CD14-positive monocyte (primary cell): Measurements from ENCODE around the gene TM9SF3. TPM values are rescaled to one million over a fixed set of nuclear protein-coding genes. Genes with fewer than 3 reads are reported as not detected.

ENCODE experiments used
- DNase-seq, 3 donors: peaks; one replicate each; pipeline ENCODE4 v3.0.0-alpha.2; 2011 to 2022
- H2AFZ ChIP-seq: 2 replicates; pipeline ENCODE4 v1.6.0; 2012; ENCODE audit warnings: mild to moderate bottlenecking, low read depth, low read length, inconsistent platforms; ENCODE audit not compliant: insufficient read depth, poor library complexity, severe bottlenecking
- H3K27ac ChIP-seq, 2 donors: 1 replicate in 1 of 2; 2 replicates in 1 of 2; pipeline ENCODE4 v1.5.1; 2012 to 2013; ENCODE audit warnings: low read length in 2 of 2, control low read depth in 1 of 2, inconsistent platforms in 1 of 2, low read depth in 1 of 2, mild to moderate bottlenecking in 1 of 2
- H3K27me3 ChIP-seq, 2 donors: one replicate each; pipeline versions ENCODE4 v1.6.0 to v1.6.1; 2011 to 2013; ENCODE audit warnings: low read length in 2 of 2; ENCODE audit not compliant: control insufficient read depth in 2 of 2, insufficient read depth in 2 of 2
- H3K36me3 ChIP-seq, 2 donors: replicated peaks in 1 of 2; 1 replicate in 1 of 2; 2 replicates in 1 of 2; pipeline versions ENCODE4 v1.5.1 to v1.6.1; 2012 to 2013; ENCODE audit warnings: low read length in 2 of 2, control low read depth in 1 of 2, inconsistent platforms in 1 of 2, mild to moderate bottlenecking in 1 of 2; ENCODE audit not compliant: insufficient read depth in 2 of 2, control insufficient read depth in 1 of 2
- H3K4me1 ChIP-seq, 2 donors: 1 replicate in 1 of 2; 2 replicates in 1 of 2; pipeline versions ENCODE4 v1.5.1 to v1.6.1; 2012 to 2013; ENCODE audit warnings: low read length in 2 of 2, control low read depth in 1 of 2, inconsistent platforms in 1 of 2, mild to moderate bottlenecking in 1 of 2, moderate library complexity in 1 of 2; ENCODE audit not compliant: insufficient read depth in 2 of 2, control insufficient read depth in 1 of 2
- H3K4me2 ChIP-seq: replicated peaks from 2 replicates; pipeline ENCODE3; 2012; ENCODE audit warnings: low read length, moderate library complexity, mild to moderate bottlenecking; ENCODE audit not compliant: poor library complexity, severe bottlenecking; ENCODE audit errors: extremely low read depth
- H3K4me3 ChIP-seq, 3 experiments: fragments of 200-600 bp in 1 of 3; sonication (generic) in 1 of 3; replicated peaks in 1 of 3; 1 replicate in 2 of 3; 2 replicates in 1 of 3; pipeline ENCODE4 v1.5.1; 2011 to 2013; ENCODE audit warnings: low read length in 3 of 3, mild to moderate bottlenecking in 3 of 3, control low read depth in 2 of 3, low read depth in 2 of 3, inconsistent platforms in 1 of 3, moderate library complexity in 1 of 3
- H3K79me2 ChIP-seq: 2 replicates; pipeline ENCODE4 v1.6.0; 2012; ENCODE audit warnings: mild to moderate bottlenecking, control low read depth, inconsistent platforms, low read length, moderate library complexity; ENCODE audit not compliant: insufficient read depth
- H3K9ac ChIP-seq: 2 replicates; pipeline ENCODE4 v1.6.0; 2017; ENCODE audit warnings: low read length, mild to moderate bottlenecking; ENCODE audit not compliant: insufficient read depth, poor library complexity, severe bottlenecking
- H3K9me3 ChIP-seq, 2 donors: replicated peaks in 1 of 2; 1 replicate in 1 of 2; 2 replicates in 1 of 2; pipeline versions ENCODE4 v1.5.1 to v1.6.1; 2012 to 2013; ENCODE audit warnings: low read length in 2 of 2, control low read depth in 1 of 2; ENCODE audit not compliant: control insufficient read depth in 1 of 2, insufficient read depth in 1 of 2
- H4K20me1 ChIP-seq: 2 replicates; pipeline ENCODE4 v1.6.0; 2012; ENCODE audit warnings: mild to moderate bottlenecking, low read length, control low read depth, moderate library complexity; ENCODE audit not compliant: insufficient read depth
- H3K27ac Mint-ChIP-seq, 7 donors: one replicate each; pipeline ENCODE4 v1.8.0; 2020; ENCODE audit warnings: mild to moderate bottlenecking in 7 of 7, mixed read lengths in 7 of 7, moderate library complexity in 6 of 7, inconsistent platforms in 2 of 7
- H3K27me3 Mint-ChIP-seq, 3 donors: one replicate each; pipeline ENCODE4 v1.8.0; 2021 to 2022; ENCODE audit warnings: low read depth in 3 of 3, mild to moderate bottlenecking in 3 of 3, mixed read lengths in 3 of 3, moderate library complexity in 3 of 3, inconsistent platforms in 1 of 3
- H3K36me3 Mint-ChIP-seq, 2 donors: one replicate each; pipeline ENCODE4 v1.8.0; 2020; ENCODE audit warnings: mixed read lengths in 2 of 2, inconsistent platforms in 1 of 2, mild to moderate bottlenecking in 1 of 2
- H3K4me1 Mint-ChIP-seq: one replicate; pipeline ENCODE4 v1.8.0; 2020; ENCODE audit warnings: mild to moderate bottlenecking, mixed read lengths
- H3K4me3 Mint-ChIP-seq, 2 donors: one replicate each; pipeline ENCODE4 v1.8.0; 2020; ENCODE audit warnings: mild to moderate bottlenecking in 2 of 2, mixed read lengths in 2 of 2, moderate library complexity in 1 of 2
- H3K9me3 Mint-ChIP-seq, 7 donors: one replicate each; pipeline ENCODE4 v1.8.0; 2020 to 2022; ENCODE audit warnings: mixed read lengths in 7 of 7, mild to moderate bottlenecking in 6 of 7, moderate library complexity in 6 of 7, inconsistent platforms in 2 of 7
- CTCF ChIP-seq: fragments of 200-600 bp; IDR thresholded peaks from one replicate; pipeline ENCODE4 v1.8.0; 2022; ENCODE audit warnings: antibody characterized with exemption, mild to moderate bottlenecking
- WGBS: methylation state at CpG from one replicate; pipeline ENCODE4 v1.1.5; 2013; ENCODE audit warnings: missing lambda C conversion rate; ENCODE audit not compliant: insufficient coverage; 5-methylcytosine and 5-hydroxymethylcytosine counted together
- intact Hi-C, 2 donors: fragments of 100-400 bp; cut with micrococcal nuclease; formaldehyde crosslinking; loops; one replicate each; pipeline versions ENCODE4 v1.15.0 to v1.15.1; 2023
- polyA plus RNA-seq, 3 donors: library from polyadenylated mRNA; depleted of rRNA in 1 of 3; unstranded in 2 of 3; stranded (reverse) in 1 of 3; fragments of 300-500 nt in 2 of 3; fragments of >200 nt in 1 of 3; fragmentation: Illumina TruSeq in 2 of 3; gene quantifications; 1 replicate in 2 of 3; 2 replicates in 1 of 3; pipeline ENCODE4 v1.2.3, GENCODE V29; 2012 to 2021

The TM9SF3 gene
- polyA plus RNA-seq, 3 donors: 23.9 to 67.1 (median 59.9) TPM

DNA sequence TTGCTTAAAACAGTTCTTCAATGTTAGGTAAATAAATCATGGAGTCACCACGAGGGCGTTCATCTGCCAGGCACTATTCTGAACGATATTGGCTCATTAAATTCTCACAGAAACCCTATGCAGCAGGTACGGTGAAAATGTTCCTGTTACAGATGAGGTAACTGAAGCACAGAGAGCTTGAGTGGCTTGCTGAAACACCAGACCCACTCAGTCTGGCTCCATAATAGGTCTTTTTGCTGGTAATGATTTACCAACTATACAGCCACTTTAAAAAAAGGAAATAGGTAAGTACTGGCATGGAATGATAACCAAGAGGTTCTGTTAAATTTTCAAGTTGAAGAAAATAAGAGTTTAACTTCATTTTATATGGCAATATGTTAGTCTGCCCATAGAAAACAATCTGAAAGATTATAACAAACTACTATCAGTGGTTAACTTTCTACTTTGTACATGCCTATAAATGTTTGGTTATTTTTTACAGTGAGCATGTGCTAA lies 1.3 kb upstream of the TM9SF3 start:
- Histone ChIP-seq H3K9me3 (no peaks in the 10 kb centered on the region), H3K4me3 (peak overlapping the region; percentile 58 to 94 (median 74)), H3K4me2 (peak overlapping the region; percentile 80), H3K9ac (peak overlapping the region; percentile 99), H3K36me3 (peaks cover 2 to 7% of the 10 kb centered on the region in 2 donors), H3K27ac (peak overlapping the region in 1 of 2 donors; percentile 99), H3K27me3 (no peaks in the 10 kb centered on the region), H3K79me2 (peaks cover 36% of the 10 kb centered on the region), H2AFZ (peak overlapping the region; percentile 62), H4K20me1 (peaks cover 36% of the 10 kb centered on the region), H3K4me1 (peaks cover 34 to 44% of the 10 kb centered on the region in 2 donors)
- peaks cover 0 to 3% (median 0%) of the 10 kb centered on the region in 7 donors for H3K9me3 Mint-ChIP-seq
- intact Hi-C loops: loop anchor here in 1 of 2 donors (10.0 kb wide), 2 partner anchors 127 to 213 kb away; no protein-coding TSS in a partner anchor
- WGBS: 20% methylated on average over 2 of the region's 4 CpGs
- H3K27me3 Mint-ChIP-seq: peaks cover 0 to 2% (median 0%) of the 10 kb centered on the region in 3 donors
- H3K4me1 Mint-ChIP-seq: peaks cover 33% of the 10 kb centered on the region
- no peak overlapping the region for H3K27ac Mint-ChIP-seq
- H3K4me3 Mint-ChIP-seq: no peak overlapping the region
- TF ChIP-seq CTCF: no peak
- H3K36me3 Mint-ChIP-seq: peaks cover 5 to 14% of the 10 kb centered on the region in 2 donors
- peak in 2 of 3 donors; percentile 7 to 17 for DNase-seq

- WGBS: 0% methylated on average over 11 of the region's 25 CpGs
- TF ChIP-seq CTCF: no peak
- Mint-ChIP-seq H3K27me3 (peaks cover 0 to 2% (median 0%) of the 10 kb centered on the region in 3 donors), H3K4me1 (peaks cover 33% of the 10 kb centered on the region), H3K9me3 (peaks cover 0 to 3% (median 0%) of the 10 kb centered on the region in 7 donors), H3K4me3 (no peak overlapping the region), H3K36me3 (peaks cover 5 to 7% of the 10 kb centered on the region in 2 donors), H3K27ac (no peak overlapping the region)
- Histone ChIP-seq H3K27ac (peak overlapping the region; percentile 87 to 99), H2AFZ (peak overlapping the region; percentile 62), H3K27me3 (no peaks in the 10 kb centered on the region), H3K4me3 (peak overlapping the region; percentile 58 to 94 (median 74)), H3K4me2 (peak overlapping the region; percentile 80), H4K20me1 (peaks cover 41% of the 10 kb centered on the region), H3K4me1 (peaks cover 34 to 44% of the 10 kb centered on the region in 2 donors), H3K9ac (peak overlapping the region; percentile 99), H3K9me3 (no peaks in the 10 kb centered on the region), H3K79me2 (peaks cover 42% of the 10 kb centered on the region), H3K36me3 (peaks cover 0 to under 1% of the 10 kb centered on the region in 2 donors)
- intact Hi-C loops: loop anchor here in 1 of 2 donors (10.0 kb wide), 2 partner anchors 127 to 213 kb away; no protein-coding TSS in a partner anchor
- DNase-seq: peak; percentile 55 to 71 (median 65)
Measured at GRCh38 chr10:96587264-96588059, 650 bp upstream of the TM9SF3 start.
